HG03139 (cell line): ENCODE measurements around the gene AFAP1L2.
A peak's percentile ranks its signal among the peaks of the same experiment; 100 is the strongest.

Experiments used
- ATAC-seq: cut with Tn5 transposase; IDR thresholded peaks from one replicate; pipeline ENCODE4 v1.9.1; 2021; ENCODE audit not compliant: unreplicated experiment

Gene AFAP1L2

GRCh38 chr10:114315566-114316420 is 88.5 kb downstream of the AFAP1L2 start:
- no peak for ATAC-seq

GRCh38 chr10:114313866-114314265 is 90.4 kb downstream of the AFAP1L2 start:
- ATAC-seq = no peak

GRCh38 chr10:114313139-114313538 is 91.2 kb downstream of the AFAP1L2 start:
- no peak for ATAC-seq

GRCh38 chr10:114311496-114312209 is 92.6 kb downstream of the AFAP1L2 start:
- no peak for ATAC-seq

GRCh38 chr10:114311023-114311422 is 93.3 kb downstream of the AFAP1L2 start:
- ATAC-seq = no peak

- ATAC-seq = no peak
Measured at GRCh38 chr10:114310346-114310745, 94.0 kb downstream of the AFAP1L2 start.

GRCh38 chr10:114309364-114309651 is 95.0 kb downstream of the AFAP1L2 start:
- ATAC-seq = no peak

GRCh38 chr10:114308531-114309363 is 95.6 kb downstream of the AFAP1L2 start:
- ATAC-seq = no peak

GRCh38 chr10:114307731-114308130 is 96.6 kb downstream of the AFAP1L2 start:
- no peak for ATAC-seq

GRCh38 chr10:114306116-114306973 is 98.0 kb downstream of the AFAP1L2 start:
- ATAC-seq = no peak

GRCh38 chr10:114305521-114305925 is 98.8 kb downstream of the AFAP1L2 start:
- no peak for ATAC-seq

GRCh38 chr10:114304571-114305421 is 99.5 kb downstream of the AFAP1L2 start:
- ATAC-seq = peak; percentile 68

- ATAC-seq = peak; percentile 74
Measured at GRCh38 chr10:114304017-114304570, 100.2 kb downstream of the AFAP1L2 start.

GRCh38 chr10:114303556-114303955 is 100.7 kb downstream of the AFAP1L2 start:
- ATAC-seq = peak; percentile 7

- no peak for ATAC-seq
Measured at GRCh38 chr10:114301951-114302710, 102.2 kb downstream of the AFAP1L2 start.

- no peak for ATAC-seq
Measured at GRCh38 chr10:114301177-114301576, 103.1 kb downstream of the AFAP1L2 start.

- ATAC-seq = no peak
Measured at GRCh38 chr10:114300036-114300645, 104.2 kb downstream of the AFAP1L2 start.

GRCh38 chr10:114297136-114297705 is 107.1 kb downstream of the AFAP1L2 start:
- ATAC-seq = no peak
